Medulla oblongata (tissue), 1 donor: ENCODE measurements around the gene CHD8.
A peak's percentile ranks its signal among the peaks of the same experiment; 100 is the strongest.
"Not testable (repeated sequence)": the region's sequence is repeated elsewhere in the genome, so short reads cannot be mapped to it uniquely, and the experiment has no call there.

Source experiments
- DNase-seq: peaks from one replicate; pipeline ENCODE4 v3.0.0-alpha.2; 2015; ENCODE audit errors: extremely low spot score

CHD8 gene

GRCh38 chr14:21372814-21373213 lies 83.1 kb downstream of the CHD8 start:
- DNase-seq: not testable (repeated sequence)

GRCh38 chr14:21369949-21370679 lies 85.8 kb downstream of the CHD8 start:
- no peak for DNase-seq

- no peak for DNase-seq
These were observed 88.3 kb downstream of the CHD8 start for GRCh38 chr14:21367582-21368144.

- no peak for DNase-seq
These were observed 99.4 kb downstream of the CHD8 start for GRCh38 chr14:21356511-21356910.

GRCh38 chr14:21352587-21352986 lies 103.3 kb downstream of the CHD8 start:
- peak; percentile 30 for DNase-seq

- no peak for DNase-seq
These were observed 105.4 kb downstream of the CHD8 start for GRCh38 chr14:21350539-21350938.

- DNase-seq: no peak
These were observed 108.7 kb downstream of the CHD8 start for GRCh38 chr14:21347201-21347600.

GRCh38 chr14:21346532-21347135 lies 109.3 kb downstream of the CHD8 start:
- DNase-seq: no peak

- no peak for DNase-seq
These were observed 112.7 kb downstream of the CHD8 start for GRCh38 chr14:21343035-21343794.
